Esophagus squamous epithelium (tissue), 5 donors: ENCODE results near the gene ATF4. TPM values are rescaled to one million over a fixed set of nuclear protein-coding genes. Genes with fewer than 3 reads are reported as not detected.

Experiments
- DNase-seq: peaks from one replicate; lab custom pipeline; 2025; lab: John Stamatoyannopoulos, UW
- H3K27ac ChIP-seq, 4 donors: fragments of 200-600 bp; sonication (generic); one replicate each; pipeline ENCODE4 v1.5.1; 2016 to 2019; ENCODE audit warnings: mild to moderate bottlenecking in 1 of 4
- H3K27me3 ChIP-seq, 4 donors: fragments of 200-600 bp; sonication (generic); 1 replicate in 3 of 4; 2 replicates in 1 of 4; pipeline versions ENCODE4 v1.5.1 to v1.6.0; 2017 to 2021; ENCODE audit warnings: antibody characterized with exemption in 1 of 4
- H3K36me3 ChIP-seq, 3 donors: fragments of 200-600 bp; sonication (generic); one replicate each; pipeline ENCODE4 v1.5.1; 2016 to 2019
- H3K4me1 ChIP-seq, 3 donors: fragments of 200-600 bp; sonication (generic); one replicate each; pipeline ENCODE4 v1.5.1; 2017 to 2019
- H3K4me3 ChIP-seq, 4 donors: fragments of 200-600 bp; sonication (generic); 1 replicate in 3 of 4; 2 replicates in 1 of 4; pipeline ENCODE4 v1.5.1; 2016 to 2019; ENCODE audit warnings: mild to moderate bottlenecking in 2 of 4, moderate library complexity in 1 of 4
- H3K9me3 ChIP-seq, 3 donors: fragments of 200-600 bp; sonication (generic); one replicate each; pipeline ENCODE4 v1.5.1; 2016 to 2019
- CTCF ChIP-seq, 6 experiments: fragments of 450-650 bp in 4 of 6; fragments of 200-600 bp in 2 of 6; sonication (generic) in 2 of 6; IDR thresholded peaks; one replicate each; pipeline ENCODE4 v1.5.1; 2016 to 2019; ENCODE audit warnings: antibody characterized with exemption in 6 of 6, mild to moderate bottlenecking in 4 of 6, moderate library complexity in 4 of 6
- POLR2A ChIP-seq, 4 donors: fragments of 450-650 bp; IDR thresholded peaks; one replicate each; pipeline ENCODE4 v1.6.1; 2017; ENCODE audit warnings: antibody characterized with exemption in 4 of 4, mild to moderate bottlenecking in 4 of 4, moderate library complexity in 3 of 4
- WGBS, 2 donors: methylation state at CpG; one replicate each; pipeline ENCODE4 v1.1.5; 2018; 5-methylcytosine and 5-hydroxymethylcytosine counted together
- intact Hi-C: fragments of 100-400 bp; cut with DNase I; formaldehyde crosslinking; loops from one replicate; pipeline ENCODE4 v1.15.0; 2022
- total RNA-seq, 4 donors: library from RNA; depleted of rRNA; stranded (reverse); fragments of >200 nt; gene quantifications; one replicate each; pipeline ENCODE4 v1.1.0, GENCODE V29; 2016
- donor health status: DM: yes; HTN: yes; CAD: no.

The ATF4 gene
- total RNA-seq, 4 donors from 2014 or later = 170 to 288 (median 234) TPM

GRCh38 chr22:39489094-39490068 is 31.0 kb upstream of the ATF4 start:
- Histone ChIP-seq H3K9me3 (no peaks in the 10 kb centered on the region), H3K4me1 (peaks cover 0 to 15% (median 5%) of the 10 kb centered on the region in 3 donors), H3K4me3 (no peak overlapping the region), H3K27ac (no peak overlapping the region), H3K27me3 (no peaks in the 10 kb centered on the region), H3K36me3 (no peaks in the 10 kb centered on the region)
- intact Hi-C loops = no loop called here
- 66 to 73% methylated on average over 5 to 12 of the region's 17 CpGs for WGBS, 2 donors
- DNase-seq = no peak
- TF ChIP-seq CTCF (IDR thresholded peaks at IDR 0.05) (no peak), POLR2A (IDR thresholded peaks at IDR 0.05) (no peak)

GRCh38 chr22:39490135-39490798 is 30.1 kb upstream of the ATF4 start:
- no peak for TF ChIP-seq POLR2A (IDR thresholded peaks at IDR 0.05)
- no peak for TF ChIP-seq CTCF (IDR thresholded peaks at IDR 0.05)
- intact Hi-C loops = no loop called here
- H3K9me3 ChIP-seq = no peaks in the 10 kb centered on the region
- no peak overlapping the region for H3K27ac ChIP-seq
- peak; percentile 28 for DNase-seq
- 31 to 43% methylated on average over 8 to 9 of the region's 13 CpGs for WGBS, 2 donors
- H3K4me1 ChIP-seq = peaks cover 0 to 22% (median 5%) of the 10 kb centered on the region in 3 donors
- no peaks in the 10 kb centered on the region for H3K36me3 ChIP-seq
- H3K27me3 ChIP-seq = no peaks in the 10 kb centered on the region
- H3K4me3 ChIP-seq = no peak overlapping the region

GRCh38 chr22:39490966-39491680 is 29.2 kb upstream of the ATF4 start:
- no peak overlapping the region for H3K4me3 ChIP-seq
- no peaks in the 10 kb centered on the region for H3K36me3 ChIP-seq
- H3K4me1 ChIP-seq = peaks cover 0 to 29% (median 5%) of the 10 kb centered on the region in 3 donors
- no peak for DNase-seq
- H3K9me3 ChIP-seq = no peaks in the 10 kb centered on the region
- intact Hi-C loops = no loop called here
- no peak overlapping the region for H3K27ac ChIP-seq
- 80% methylated on average over 1 to 3 of the region's 9 CpGs for WGBS, 2 donors
- TF ChIP-seq CTCF (IDR thresholded peaks at IDR 0.05) (no peak), POLR2A (IDR thresholded peaks at IDR 0.05) (no peak)
- H3K27me3 ChIP-seq = no peaks in the 10 kb centered on the region

GRCh38 chr22:39491696-39492095 is 28.7 kb upstream of the ATF4 start:
- H3K27ac ChIP-seq = no peak overlapping the region
- H3K9me3 ChIP-seq = no peaks in the 10 kb centered on the region
- 72 to 79% methylated on average over 5 to 6 of the region's 6 CpGs for WGBS, 2 donors
- H3K4me1 ChIP-seq = peaks cover 0 to 35% (median 9%) of the 10 kb centered on the region in 3 donors
- intact Hi-C loops = no loop called here
- TF ChIP-seq CTCF (IDR thresholded peaks at IDR 0.05) (no peak), POLR2A (IDR thresholded peaks at IDR 0.05) (no peak)
- no peaks in the 10 kb centered on the region for H3K27me3 ChIP-seq
- no peak overlapping the region for H3K4me3 ChIP-seq
- no peak for DNase-seq
- H3K36me3 ChIP-seq = no peaks in the 10 kb centered on the region
